Measurements from ENCODE around the gene CYP2F1.

The CYP2F1 gene

DNA sequence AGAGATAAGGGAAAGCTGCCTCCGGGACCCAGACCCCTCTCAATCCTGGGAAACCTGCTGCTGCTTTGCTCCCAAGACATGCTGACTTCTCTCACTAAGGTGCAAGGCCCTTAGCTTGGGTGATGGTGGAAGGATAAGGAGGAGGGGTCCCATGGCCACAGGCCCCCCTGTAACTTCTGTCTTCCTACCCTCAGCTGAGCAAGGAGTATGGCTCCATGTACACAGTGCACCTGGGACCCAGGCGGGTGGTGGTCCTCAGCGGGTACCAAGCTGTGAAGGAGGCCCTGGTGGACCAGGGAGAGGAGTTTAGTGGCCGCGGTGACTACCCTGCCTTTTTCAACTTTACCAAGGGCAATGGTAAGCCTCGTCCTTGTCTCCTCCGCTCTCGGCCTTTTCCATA, 2.0 kb downstream of the CYP2F1 start:
- TF ChIP-seq, protein P1, sequence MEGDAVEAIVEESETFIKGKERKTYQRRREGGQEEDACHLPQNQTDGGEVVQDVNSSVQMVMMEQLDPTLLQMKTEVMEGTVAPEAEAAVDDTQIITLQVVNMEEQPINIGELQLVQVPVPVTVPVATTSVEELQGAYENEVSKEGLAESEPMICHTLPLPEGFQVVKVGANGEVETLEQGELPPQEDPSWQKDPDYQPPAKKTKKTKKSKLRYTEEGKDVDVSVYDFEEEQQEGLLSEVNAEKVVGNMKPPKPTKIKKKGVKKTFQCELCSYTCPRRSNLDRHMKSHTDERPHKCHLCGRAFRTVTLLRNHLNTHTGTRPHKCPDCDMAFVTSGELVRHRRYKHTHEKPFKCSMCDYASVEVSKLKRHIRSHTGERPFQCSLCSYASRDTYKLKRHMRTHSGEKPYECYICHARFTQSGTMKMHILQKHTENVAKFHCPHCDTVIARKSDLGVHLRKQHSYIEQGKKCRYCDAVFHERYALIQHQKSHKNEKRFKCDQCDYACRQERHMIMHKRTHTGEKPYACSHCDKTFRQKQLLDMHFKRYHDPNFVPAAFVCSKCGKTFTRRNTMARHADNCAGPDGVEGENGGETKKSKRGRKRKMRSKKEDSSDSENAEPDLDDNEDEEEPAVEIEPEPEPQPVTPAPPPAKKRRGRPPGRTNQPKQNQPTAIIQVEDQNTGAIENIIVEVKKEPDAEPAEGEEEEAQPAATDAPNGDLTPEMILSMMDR (IDR thresholded peaks at IDR 0.05) = no peak

DNA sequence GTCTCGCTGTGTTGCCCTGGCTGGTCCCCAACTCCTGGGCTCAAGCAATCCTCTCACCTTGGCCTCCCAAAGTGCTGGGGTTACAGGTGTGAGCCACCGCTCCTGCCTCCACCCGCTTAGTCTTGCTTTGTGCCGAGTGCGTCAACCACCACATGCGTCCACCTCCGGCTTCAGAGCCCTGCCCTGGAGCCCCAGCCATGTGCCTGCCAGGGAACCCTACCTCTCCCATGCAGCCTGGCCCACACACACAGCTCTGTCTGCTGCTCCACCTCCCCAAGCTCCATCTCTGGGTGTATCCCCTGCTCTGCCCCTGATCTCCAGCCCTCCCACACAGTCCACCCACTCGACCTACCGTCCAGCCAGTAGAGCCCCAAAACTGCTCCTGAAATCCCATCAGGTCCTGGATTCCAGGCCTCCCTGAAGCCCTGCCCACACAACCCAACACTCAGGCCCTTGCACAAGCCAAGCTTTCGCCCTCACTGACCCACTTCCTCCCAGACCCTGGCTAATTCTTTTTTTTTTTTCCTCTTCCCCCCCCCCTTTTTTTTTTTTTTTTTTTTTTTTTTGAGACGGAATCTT, 9.6 kb downstream of the CYP2F1 start:
- TF ChIP-seq, protein P1 (IDR thresholded peaks at IDR 0.05) = no peak

DNA sequence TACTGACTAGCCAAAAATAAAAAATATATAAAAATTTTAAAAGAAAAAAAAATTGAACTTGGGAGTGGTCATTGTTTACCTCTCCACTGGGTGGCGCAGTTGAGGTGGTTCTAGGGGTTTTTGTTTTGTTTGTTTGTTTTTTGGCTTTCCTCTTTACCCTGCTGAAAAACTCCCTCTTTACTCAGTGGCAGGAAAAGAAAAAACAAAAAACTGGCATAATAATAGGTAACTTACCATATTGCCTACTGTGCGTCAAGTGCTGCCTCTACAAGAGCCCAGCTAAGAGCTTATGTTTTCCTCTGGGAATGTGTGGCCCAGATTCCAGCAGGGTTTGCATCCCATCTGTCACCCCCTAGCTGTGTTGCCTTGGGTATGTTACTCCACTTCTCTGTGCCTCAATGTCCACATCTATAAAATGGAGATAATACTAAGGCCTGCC, 12.6 kb downstream of the CYP2F1 start:
- TF ChIP-seq, protein P1 (IDR thresholded peaks at IDR 0.05) = peak; percentile 31

DNA sequence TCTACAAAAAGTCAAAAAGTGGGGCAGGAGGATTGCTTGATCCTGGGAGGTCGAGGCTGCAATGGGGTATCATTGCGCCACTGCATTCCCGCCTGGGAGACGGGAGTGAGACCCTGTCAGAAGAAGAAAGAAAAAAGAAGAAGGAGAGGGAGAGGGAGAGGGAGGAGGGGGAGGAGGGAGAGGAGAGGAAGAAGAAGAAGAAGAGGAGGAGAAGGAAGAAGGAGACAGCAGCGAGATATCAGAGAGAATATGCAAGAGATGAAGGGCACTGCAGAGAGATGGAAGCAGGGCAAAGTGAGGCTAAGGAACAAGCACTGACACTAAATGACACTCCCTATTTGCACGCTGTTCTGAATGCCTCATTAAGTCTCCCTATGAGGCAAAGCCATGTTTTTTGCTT, 14.5 kb downstream of the CYP2F1 start:
- TF ChIP-seq, protein P1 (IDR thresholded peaks at IDR 0.05) = no peak

DNA sequence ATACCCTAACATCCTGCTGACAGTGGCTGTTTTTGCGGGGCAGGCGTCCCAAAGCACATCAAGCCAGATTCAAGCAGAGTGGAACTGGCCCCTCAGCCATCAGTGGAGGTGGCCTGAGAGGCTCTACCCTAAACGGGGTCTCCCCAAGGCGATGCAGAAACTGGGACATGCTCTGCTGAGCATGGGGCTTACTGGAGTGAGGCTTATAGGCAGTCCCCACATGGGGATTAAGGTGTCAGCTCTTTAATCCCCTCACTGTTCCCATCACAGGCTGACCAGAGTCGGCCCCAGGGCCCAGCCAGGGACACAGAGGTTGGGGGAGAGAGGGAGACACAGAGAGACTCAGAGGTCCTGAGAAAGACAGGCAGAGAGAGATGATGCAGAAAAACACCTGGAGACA, 17.0 kb downstream of the CYP2F1 start:
- TF ChIP-seq, protein P1 (IDR thresholded peaks at IDR 0.05) = no peak

DNA sequence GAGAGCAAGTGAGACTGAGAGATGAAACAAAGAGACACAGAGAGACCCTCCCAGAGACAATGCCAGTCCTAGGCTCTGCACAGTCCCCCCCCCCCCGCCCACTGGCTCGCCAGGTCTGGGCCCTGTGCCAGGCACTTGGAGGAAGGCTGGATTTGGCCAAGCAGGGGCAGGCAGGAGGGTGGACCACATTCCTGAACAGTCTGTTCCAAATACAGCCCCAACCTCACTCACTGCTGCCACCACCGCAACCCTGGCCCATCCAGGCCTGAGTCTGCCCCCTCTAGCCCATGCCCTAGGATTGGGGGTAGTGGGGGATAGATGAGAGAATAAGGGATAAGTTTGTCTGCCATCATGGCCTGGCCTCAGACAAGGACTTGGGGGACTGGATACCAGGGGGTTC, 19.0 kb downstream of the CYP2F1 start:
- TF ChIP-seq, protein P1 (IDR thresholded peaks at IDR 0.05) = no peak

DNA sequence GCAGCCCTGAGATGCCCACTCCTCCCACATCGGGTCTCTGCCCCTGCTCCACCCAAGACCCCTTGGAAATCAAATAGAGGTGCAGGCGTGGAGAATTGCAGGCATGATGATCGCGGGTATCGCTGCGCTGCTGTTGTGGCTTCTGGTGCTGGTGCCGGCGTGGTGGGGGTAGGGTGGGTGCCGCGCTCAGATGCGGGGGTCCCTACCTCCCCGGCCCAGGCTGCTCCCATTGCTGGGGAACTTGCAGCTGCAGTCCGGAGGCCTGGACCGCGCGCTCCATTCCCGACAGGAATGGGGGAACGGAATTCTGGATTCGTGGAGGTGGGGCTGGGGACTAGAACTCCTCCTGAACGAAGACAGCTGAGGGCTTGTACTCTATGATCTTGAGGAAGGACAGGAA, 20.4 kb downstream of the CYP2F1 start:
- TF ChIP-seq, protein P1 (IDR thresholded peaks at IDR 0.05) = no peak
